B cell (primary cell): Measurements from ENCODE around the gene RIMKLB. TPM values are rescaled to one million over a fixed set of nuclear protein-coding genes. Genes with fewer than 3 reads are reported as not detected.

Experiments used
- ATAC-seq: fragments of 200-7000 bp; cut with Tn5 transposase; one replicate; pipeline ENCODE4 v1.10.0; 2021; ENCODE audit warnings: low read depth, mild to moderate bottlenecking, moderate number of reproducible peaks, moderate library complexity
- CTCF ChIA-PET: fragments of 350-600 bp; sonication (Branson Sonifier 250); formaldehyde crosslinking; loops from one replicate; lab custom pipeline; 2021; ENCODE audit warnings: antibody characterized with exemption, inconsistent platforms; lab: Charles Lee
- POLR2A ChIA-PET: fragments of 350-600 bp; sonication (Branson Sonifier 250); formaldehyde crosslinking; loops from one replicate; lab custom pipeline; 2021; ENCODE audit warnings: antibody characterized with exemption; lab: Charles Lee
- DNase-seq: peaks from one replicate; pipeline ENCODE4 v3.0.0; 2013
- H2AFZ ChIP-seq: 2 replicates; pipeline ENCODE4 v1.6.1; 2012; ENCODE audit warnings: mild to moderate bottlenecking, low read depth, low read length; ENCODE audit not compliant: insufficient read depth, poor library complexity, severe bottlenecking
- H3K27ac ChIP-seq, 2 donors: 1 replicate in 1 of 2; 2 replicates in 1 of 2; pipeline ENCODE4 v1.5.1; 2012 to 2013; ENCODE audit warnings: low read length in 2 of 2, mild to moderate bottlenecking in 2 of 2, moderate library complexity in 1 of 2
- H3K27me3 ChIP-seq, 4 experiments: fragments of 200-600 bp in 1 of 4; sonication (generic) in 1 of 4; replicated peaks in 1 of 4; 1 replicate in 2 of 4; 2 replicates in 2 of 4; pipeline versions ENCODE4 v1.6.1 to v1.7.0; 2013 to 2016; ENCODE audit warnings: low read length in 3 of 4, mild to moderate bottlenecking in 2 of 4, mixed read lengths in 1 of 4, moderate library complexity in 1 of 4; ENCODE audit not compliant: insufficient read depth in 4 of 4, control insufficient read depth in 3 of 4; ENCODE audit errors: control extremely low read depth in 1 of 4
- H3K36me3 ChIP-seq, 2 experiments: replicated peaks in 1 of 2; 1 replicate in 1 of 2; 2 replicates in 1 of 2; pipeline versions ENCODE4 v1.6.1 to v1.7.1; 2013; ENCODE audit warnings: low read length in 1 of 2; ENCODE audit not compliant: insufficient read depth in 2 of 2, control insufficient read depth in 1 of 2; ENCODE audit errors: control extremely low read depth in 1 of 2, extremely low read depth in 1 of 2
- H3K4me1 ChIP-seq, 2 donors: fragments of 200-600 bp in 1 of 2; sonication (generic) in 1 of 2; 1 replicate in 1 of 2; 2 replicates in 1 of 2; pipeline versions ENCODE4 v1.5.1 to v1.6.1; 2013 to 2017; ENCODE audit warnings: low read length in 2 of 2; ENCODE audit not compliant: control insufficient read depth in 2 of 2, insufficient read depth in 2 of 2
- H3K4me2 ChIP-seq: replicated peaks from 2 replicates; pipeline ENCODE3; 2012; ENCODE audit warnings: mild to moderate bottlenecking, low read depth, low read length; ENCODE audit not compliant: poor library complexity, severe bottlenecking
- H3K4me3 ChIP-seq, 5 experiments: fragments of 200-600 bp in 1 of 5; sonication (generic) in 1 of 5; 1 replicate in 3 of 5; 2 replicates in 2 of 5; pipeline versions ENCODE4 v1.5.1 to v1.7.0; 2011 to 2016; ENCODE audit warnings: low read length in 4 of 5, mild to moderate bottlenecking in 4 of 5, low read depth in 2 of 5, control low read depth in 1 of 5, moderate library complexity in 1 of 5; ENCODE audit not compliant: insufficient read depth in 1 of 5; ENCODE audit errors: control extremely low read depth in 1 of 5, extremely low read depth in 1 of 5
- H3K79me2 ChIP-seq: fragments of 200-600 bp; sonication (generic); one replicate; pipeline ENCODE4 v1.6.0; 2016; ENCODE audit warnings: low read length; ENCODE audit not compliant: control insufficient read depth, insufficient read depth
- H3K9ac ChIP-seq: fragments of 200-600 bp; sonication (generic); 2 replicates; pipeline ENCODE4 v1.6.1; 2017; ENCODE audit warnings: mild to moderate bottlenecking, low read length, moderate library complexity
- H3K9me3 ChIP-seq, 3 donors: one replicate each; pipeline versions ENCODE4 v1.6.1 to v1.7.1; 2013; ENCODE audit warnings: low read length in 2 of 3; ENCODE audit not compliant: control insufficient read depth in 2 of 3, insufficient read depth in 1 of 3; ENCODE audit errors: control extremely low read depth in 1 of 3
- H4K20me1 ChIP-seq: 2 replicates; pipeline ENCODE4 v1.6.0; 2012; ENCODE audit warnings: mild to moderate bottlenecking, low read length; ENCODE audit not compliant: insufficient read depth, control insufficient read depth, poor library complexity, severe bottlenecking
- H3K27ac Mint-ChIP-seq: one replicate; pipeline ENCODE4 v1.8.0; 2021; ENCODE audit warnings: mixed read lengths
- H3K27me3 Mint-ChIP-seq: one replicate; pipeline ENCODE4 v1.8.0; 2021; ENCODE audit warnings: mixed read lengths
- H3K4me1 Mint-ChIP-seq: one replicate; pipeline ENCODE4 v1.8.0; 2021; ENCODE audit warnings: mixed read lengths
- H3K4me3 Mint-ChIP-seq: one replicate; pipeline ENCODE4 v1.8.0; 2021; ENCODE audit warnings: mixed read lengths
- H3K9me3 Mint-ChIP-seq: one replicate; pipeline ENCODE4 v1.8.0; 2022; ENCODE audit warnings: mixed read lengths; ENCODE audit not compliant: insufficient read depth
- CTCF ChIP-seq: fragments of 200-600 bp; IDR thresholded peaks from one replicate; pipeline ENCODE4 v1.8.0; 2022; ENCODE audit warnings: antibody characterized with exemption, mild to moderate bottlenecking
- EZH2 ChIP-seq: IDR thresholded peaks from 2 replicates; pipeline ENCODE4 v1.6.1; 2012; ENCODE audit warnings: borderline replicate concordance, low read depth, mild to moderate bottlenecking, moderate library complexity, low read length; ENCODE audit not compliant: insufficient read depth, poor library complexity, severe bottlenecking
- WGBS: methylation state at CpG from one replicate; pipeline ENCODE4 v1.1.5; 2013; ENCODE audit warnings: missing lambda C conversion rate; ENCODE audit not compliant: insufficient coverage; 5-methylcytosine and 5-hydroxymethylcytosine counted together
- intact Hi-C: fragments of 100-400 bp; cut with micrococcal nuclease; formaldehyde crosslinking; loops from one replicate; pipeline ENCODE4 v1.10.0; 2022
- polyA plus RNA-seq: library from polyadenylated mRNA; depleted of rRNA; stranded (reverse); fragments of >200 nt; gene quantifications from 2 replicates; pipeline ENCODE4 v1.2.3, GENCODE V29; 2012
- total RNA-seq, 2 donors: library from RNA; stranded (reverse); fragments of 120-200 nt in 1 of 2; gene quantifications; 1 replicate in 1 of 2; 2 replicates in 1 of 2; pipeline versions ENCODE4 v1.2.3 to v1.2.4, GENCODE V29; 2013 to 2022

The RIMKLB gene
- total and polyA plus RNA-seq, 2 donors (not counting 1 experiment from before 2014, with no cell fraction given) = 27.8 to 54.2 TPM

GRCh38 chr12:8676651-8677050 is 21.1 kb upstream of the RIMKLB start:
- WGBS = 90% methylated on average over 2 of the region's 4 CpGs
- Histone ChIP-seq H3K27ac (no peak overlapping the region), H3K4me1 (no peaks in the 10 kb centered on the region), H3K9me3 (no peaks in the 10 kb centered on the region), H3K9ac (no peak overlapping the region), H4K20me1 (no peaks in the 10 kb centered on the region), H3K36me3 (no peaks in the 10 kb centered on the region), H2AFZ (no peak overlapping the region), H3K27me3 (no peaks in the 10 kb centered on the region), H3K4me3 (no peak overlapping the region), H3K4me2 (no peak overlapping the region), H3K79me2 (no peaks in the 10 kb centered on the region)
- peaks cover 4% of the 10 kb centered on the region for H3K27me3 Mint-ChIP-seq
- TF ChIP-seq EZH2 = no peak
- TF ChIP-seq CTCF = no peak
- ChIA-PET CTCF (interaction anchor here (0.8 to 3.6 kb wide), 9 partner anchors 9 to 373 kb away, joined by 3 to 20 read pairs (median 6); no protein-coding TSS in a partner anchor), POLR2A (no interaction called here)
- no peak for DNase-seq
- no peak overlapping the region for H3K4me3 Mint-ChIP-seq
- intact Hi-C loops = no loop called here
- peaks cover 5% of the 10 kb centered on the region for H3K4me1 Mint-ChIP-seq
- no peak for ATAC-seq
- no peak overlapping the region for H3K27ac Mint-ChIP-seq
- H3K9me3 Mint-ChIP-seq = peaks cover 3% of the 10 kb centered on the region

- H3K27ac ChIP-seq = no peak overlapping the region
- H3K27me3 ChIP-seq = no peaks in the 10 kb centered on the region
- ATAC-seq = no peak
- H3K4me1 Mint-ChIP-seq = peaks cover 9% of the 10 kb centered on the region
- no peak overlapping the region for H3K4me3 Mint-ChIP-seq
- H3K4me1 ChIP-seq = no peaks in the 10 kb centered on the region
- H3K79me2 ChIP-seq = no peaks in the 10 kb centered on the region
- CTCF ChIA-PET = interaction anchor here (0.8 to 3.6 kb wide), 10 partner anchors 8 to 372 kb away, joined by 3 to 20 read pairs (median 6); no protein-coding TSS in a partner anchor
- peaks cover under 1% of the 10 kb centered on the region for H3K9me3 Mint-ChIP-seq
- no peak overlapping the region for H3K4me2 ChIP-seq
- H3K9me3 ChIP-seq = no peaks in the 10 kb centered on the region
- no peak overlapping the region for H3K9ac ChIP-seq
- H4K20me1 ChIP-seq = no peaks in the 10 kb centered on the region
- peaks cover 9% of the 10 kb centered on the region for H3K27me3 Mint-ChIP-seq
- H2AFZ ChIP-seq = no peak overlapping the region
- H3K36me3 ChIP-seq = no peaks in the 10 kb centered on the region
- WGBS = 100% methylated on average over 1 of the region's 3 CpGs
- no peak for DNase-seq
- H3K4me3 ChIP-seq = no peak overlapping the region
- TF ChIP-seq CTCF (no peak), EZH2 (no peak)
- H3K27ac Mint-ChIP-seq = no peak overlapping the region
- intact Hi-C loops = no loop called here
- POLR2A ChIA-PET = no interaction called here
Observed at GRCh38 chr12:8677362-8677761, 20.4 kb upstream of the RIMKLB start.
